Measurements from ENCODE around the gene PKD1L1.
A peak's percentile ranks its signal among the peaks of the same experiment; 100 is the strongest.
"Not testable (repeated sequence)": the region's sequence is repeated elsewhere in the genome, so short reads cannot be mapped to it uniquely, and the experiment has no call there.

Gene PKD1L1

GRCh38 chr7:47948141-47948790, at the start of gene PKD1L1:
Gene PKD1L1 (minus strand): TSS chr7:47948466. CDS start chr7:47948440, 26 bp downstream.
- no peak for DNase-seq

- no peak for DNase-seq
Observed at GRCh38 chr7:47992446-47992845, 44.2 kb upstream of the PKD1L1 start.

- DNase-seq, result peak; percentile 83 to 85
Observed at GRCh38 chr7:47991741-47992311, 43.6 kb upstream of the PKD1L1 start.

GRCh38 chr7:47991270-47991669, 43.0 kb upstream of the PKD1L1 start:
- no peak for DNase-seq

- no peak for DNase-seq
Observed at GRCh38 chr7:47990592-47990991, 42.3 kb upstream of the PKD1L1 start.

GRCh38 chr7:47989607-47990400, 41.5 kb upstream of the PKD1L1 start:
- DNase-seq, result not testable (repeated sequence)

GRCh38 chr7:47988496-47989386, 40.5 kb upstream of the PKD1L1 start:
- DNase-seq, result peak in 1 of 2 donors; percentile 9

GRCh38 chr7:47982610-47983009, 34.3 kb upstream of the PKD1L1 start:
- DNase-seq, result no peak

GRCh38 chr7:47980648-47981047, 32.4 kb upstream of the PKD1L1 start:
- DNase-seq, result not testable (repeated sequence)

GRCh38 chr7:47979832-47980181, 31.5 kb upstream of the PKD1L1 start:
- DNase-seq, result no peak

GRCh38 chr7:47979145-47979831, 31.0 kb upstream of the PKD1L1 start, which contains the start of gene HUS1:
Gene HUS1 (minus strand): TSS chr7:47979615. CDS start chr7:47979519, 96 bp downstream.
- peak; percentile 93 to 96 for DNase-seq

GRCh38 chr7:47978790-47979144, 30.5 kb upstream of the PKD1L1 start:
- no peak for DNase-seq

GRCh38 chr7:47973739-47974138, 25.5 kb upstream of the PKD1L1 start:
- DNase-seq, result no peak

- DNase-seq, result no peak
Observed at GRCh38 chr7:47970761-47971160, 22.5 kb upstream of the PKD1L1 start.

- DNase-seq, result peak; percentile 45 to 49
Observed at GRCh38 chr7:47968847-47969774, 20.8 kb upstream of the PKD1L1 start.

GRCh38 chr7:47967708-47968107, 19.4 kb upstream of the PKD1L1 start:
- no peak for DNase-seq

- DNase-seq, result no peak
Observed at GRCh38 chr7:47967123-47967522, 18.9 kb upstream of the PKD1L1 start.

GRCh38 chr7:47965456-47965855, 17.2 kb upstream of the PKD1L1 start:
- no peak for DNase-seq

- DNase-seq, result no peak
Observed at GRCh38 chr7:47962262-47962661, 14.0 kb upstream of the PKD1L1 start.

GRCh38 chr7:47957156-47957555, 8.9 kb upstream of the PKD1L1 start:
- no peak for DNase-seq

- DNase-seq, result no peak
Observed at GRCh38 chr7:47956220-47956619, 8.0 kb upstream of the PKD1L1 start.

Measured in CD4-positive, alpha-beta T cell treated with Interleukin-1 beta for 1 hour (primary cell).